Measurements from ENCODE around the gene PRM2. TPM values are rescaled to one million over a fixed set of nuclear protein-coding genes. Genes with fewer than 3 reads are reported as not detected.
A peak's percentile ranks its signal among the peaks of the same experiment; 100 is the strongest.
"Not testable (repeated sequence)": the region's sequence is repeated elsewhere in the genome, so short reads cannot be mapped to it uniquely, and the experiment has no call there.

The PRM2 gene
- total and polyA plus RNA-seq, 7 experiments from 2014 or later = not detected

GRCh38 chr16:11290102-11290893 lies 14.0 kb upstream of the PRM2 start:
- CTCF ChIA-PET = no interaction called here
- no peak for DNase-seq
- ATAC-seq = no peak
- Histone ChIP-seq H3K4me3 (ENCODE audit: low read length) (no peak overlapping the region), H3K27ac (ENCODE audit: low read depth, low read length) (no peak overlapping the region), H3K4me1 (ENCODE audit: control insufficient read depth in 2 of 2, insufficient read depth in 2 of 2, low read length in 2 of 2) (no peaks in the 10 kb centered on the region), H3K27me3 (ENCODE audit: control insufficient read depth in 2 of 2, insufficient read depth in 2 of 2, low read length in 2 of 2) (peaks cover 0 to 3% of the 10 kb centered on the region in 2 donors), H3K36me3 (ENCODE audit: control insufficient read depth in 2 of 3, insufficient read depth in 3 of 3, low read length in 3 of 3) (no peaks in the 10 kb centered on the region), H3K9me3 (ENCODE audit: control insufficient read depth in 2 of 3, low read length in 3 of 3) (no peaks in the 10 kb centered on the region)
- Mint-ChIP-seq H3K4me3 (no peak overlapping the region), H3K9me3 (peaks cover 0 to 2% (median 0%) of the 10 kb centered on the region in 11 donors), H3K27me3 (peaks cover 0 to 45% (median 8%) of the 10 kb centered on the region in 5 donors), H3K36me3 (peaks cover 0 to 3% (median 0%) of the 10 kb centered on the region in 5 donors), H3K27ac (peak overlapping the region in 1 of 9 donors; percentile 63), H3K4me1 (peaks cover 0 to 26% (median 0%) of the 10 kb centered on the region in 7 donors)
- POLR2A ChIA-PET = no interaction called here
- intact Hi-C loops (cut with micrococcal nuclease) = no loop called here

GRCh38 chr16:11289696-11290095 lies 13.4 kb upstream of the PRM2 start:
- H3K36me3 ChIP-seq (ENCODE audit: control insufficient read depth in 2 of 3, insufficient read depth in 3 of 3, low read length in 3 of 3); H3K9me3 Mint-ChIP-seq; H3K27me3 ChIP-seq (ENCODE audit: control insufficient read depth in 2 of 2, insufficient read depth in 2 of 2, low read length in 2 of 2); H3K36me3 Mint-ChIP-seq; ATAC-seq; intact Hi-C loops (cut with micrococcal nuclease); H3K4me1 ChIP-seq (ENCODE audit: control insufficient read depth in 2 of 2, insufficient read depth in 2 of 2, low read length in 2 of 2); DNase-seq; POLR2A ChIA-PET; H3K27ac Mint-ChIP-seq; H3K9me3 ChIP-seq (ENCODE audit: control insufficient read depth in 2 of 3, low read length in 3 of 3); H3K27ac ChIP-seq (ENCODE audit: low read depth, low read length); H3K4me3 ChIP-seq (ENCODE audit: low read length); H3K4me3 Mint-ChIP-seq: not testable (repeated sequence)
- H3K27me3 Mint-ChIP-seq = peaks cover 0 to 48% (median 8%) of the 10 kb centered on the region in 5 donors
- peaks cover 0 to 21% (median 0%) of the 10 kb centered on the region in 7 donors for H3K4me1 Mint-ChIP-seq
- CTCF ChIA-PET = interaction anchor here (1.2 kb wide), 1 partner anchor 35 kb away, joined by 3 read pairs; no protein-coding TSS in a partner anchor

GRCh38 chr16:11289202-11289601 lies 12.9 kb upstream of the PRM2 start:
- ChIA-PET CTCF (interaction anchor here (1.2 kb wide), 1 partner anchor 34 kb away, joined by 3 read pairs; no protein-coding TSS in a partner anchor), POLR2A (no interaction called here)
- intact Hi-C loops (cut with micrococcal nuclease) = no loop called here
- H3K4me3 ChIP-seq (ENCODE audit: low read length) = no peak overlapping the region
- no peak for ATAC-seq
- Mint-ChIP-seq H3K9me3 (peaks cover 0 to 2% (median 0%) of the 10 kb centered on the region in 11 donors), H3K4me3 (no peak overlapping the region), H3K36me3 (peaks cover 0 to 3% (median 0%) of the 10 kb centered on the region in 5 donors), H3K27me3 (peaks cover 0 to 49% (median 8%) of the 10 kb centered on the region in 5 donors), H3K27ac (no peak overlapping the region), H3K4me1 (peaks cover 0 to 20% (median 0%) of the 10 kb centered on the region in 7 donors)
- no peaks in the 10 kb centered on the region for H3K9me3 ChIP-seq (ENCODE audit: control insufficient read depth in 2 of 3, low read length in 3 of 3)
- no peak for DNase-seq
- no peak overlapping the region for H3K27ac ChIP-seq (ENCODE audit: low read depth, low read length)
- no peaks in the 10 kb centered on the region for H3K4me1 ChIP-seq (ENCODE audit: control insufficient read depth in 2 of 2, insufficient read depth in 2 of 2, low read length in 2 of 2)
- H3K36me3 ChIP-seq (ENCODE audit: control insufficient read depth in 2 of 3, insufficient read depth in 3 of 3, low read length in 3 of 3) = no peaks in the 10 kb centered on the region
- peaks cover 0 to 3% of the 10 kb centered on the region in 2 donors for H3K27me3 ChIP-seq (ENCODE audit: control insufficient read depth in 2 of 2, insufficient read depth in 2 of 2, low read length in 2 of 2)

- Mint-ChIP-seq H3K36me3 (peaks cover 0 to 3% (median 0%) of the 10 kb centered on the region in 5 donors), H3K4me1 (peaks cover 0 to 13% (median 0%) of the 10 kb centered on the region in 7 donors), H3K27me3 (peaks cover 0 to 46% (median 3%) of the 10 kb centered on the region in 5 donors), H3K9me3 (peaks cover 0 to 2% (median 0%) of the 10 kb centered on the region in 11 donors), H3K4me3 (no peak overlapping the region), H3K27ac (no peak overlapping the region)
- ATAC-seq = no peak
- H3K27ac ChIP-seq (ENCODE audit: low read depth, low read length) = no peak overlapping the region
- no peaks in the 10 kb centered on the region for H3K36me3 ChIP-seq (ENCODE audit: control insufficient read depth in 2 of 3, insufficient read depth in 3 of 3, low read length in 3 of 3)
- ChIA-PET POLR2A (interaction anchor here (0.5 kb wide), 1 partner anchor 12 kb away, joined by 3 read pairs; no protein-coding TSS in a partner anchor), CTCF (no interaction called here)
- H3K4me3 ChIP-seq (ENCODE audit: low read length) = no peak overlapping the region
- no peaks in the 10 kb centered on the region for H3K27me3 ChIP-seq (ENCODE audit: control insufficient read depth in 2 of 2, insufficient read depth in 2 of 2, low read length in 2 of 2)
- H3K9me3 ChIP-seq (ENCODE audit: control insufficient read depth in 2 of 3, low read length in 3 of 3) = no peaks in the 10 kb centered on the region
- DNase-seq = no peak
- intact Hi-C loops (cut with micrococcal nuclease) = no loop called here
- H3K4me1 ChIP-seq (ENCODE audit: control insufficient read depth in 2 of 2, insufficient read depth in 2 of 2, low read length in 2 of 2) = no peaks in the 10 kb centered on the region
Observed at GRCh38 chr16:11285842-11286241, 9.6 kb upstream of the PRM2 start.

- H3K9me3 ChIP-seq (ENCODE audit: control insufficient read depth in 2 of 3, low read length in 3 of 3) = no peaks in the 10 kb centered on the region
- no peak for ATAC-seq
- ChIA-PET CTCF (interaction anchor here (0.8 kb wide), 1 partner anchor 15 kb away, joined by 4 read pairs; no protein-coding TSS in a partner anchor), POLR2A (interaction anchor here (2.1 kb wide), 1 partner anchor 28 kb away, joined by 9 read pairs; the partner anchor contains the start of gene SOCS1)
- H3K27ac Mint-ChIP-seq = peak overlapping the region in 1 of 9 donors; percentile 59
- peaks cover 0 to 19% (median 0%) of the 10 kb centered on the region in 7 donors for H3K4me1 Mint-ChIP-seq
- peaks cover 0 to 46% (median 0%) of the 10 kb centered on the region in 5 donors for H3K27me3 Mint-ChIP-seq
- H3K27ac ChIP-seq (ENCODE audit: low read depth, low read length) = no peak overlapping the region
- H3K4me1 ChIP-seq (ENCODE audit: control insufficient read depth in 2 of 2, insufficient read depth in 2 of 2, low read length in 2 of 2) = no peaks in the 10 kb centered on the region
- H3K36me3 Mint-ChIP-seq = peaks cover 0 to 3% (median 0%) of the 10 kb centered on the region in 5 donors
- H3K4me3 Mint-ChIP-seq = no peak overlapping the region
- no peak overlapping the region for H3K4me3 ChIP-seq (ENCODE audit: low read length)
- peaks cover 0 to 4% (median 0%) of the 10 kb centered on the region in 11 donors for H3K9me3 Mint-ChIP-seq
- H3K36me3 ChIP-seq (ENCODE audit: control insufficient read depth in 2 of 3, insufficient read depth in 3 of 3, low read length in 3 of 3) = no peaks in the 10 kb centered on the region
- intact Hi-C loops (cut with micrococcal nuclease) = no loop called here
- no peaks in the 10 kb centered on the region for H3K27me3 ChIP-seq (ENCODE audit: control insufficient read depth in 2 of 2, insufficient read depth in 2 of 2, low read length in 2 of 2)
- DNase-seq = no peak
Observed at GRCh38 chr16:11283820-11284248, 7.6 kb upstream of the PRM2 start.

GRCh38 chr16:11280616-11281522 lies 4.6 kb upstream of the PRM2 start, which contains the start of gene PRM1:
Gene PRM1, minus strand, starts transcription at chr16:11281330. Its CDS starts 92 bp downstream, at chr16:11281238.
- peaks cover 0 to 4% (median 0%) of the 10 kb centered on the region in 11 donors for H3K9me3 Mint-ChIP-seq
- H3K4me1 ChIP-seq (ENCODE audit: control insufficient read depth in 2 of 2, insufficient read depth in 2 of 2, low read length in 2 of 2) = no peaks in the 10 kb centered on the region
- intact Hi-C loops (cut with micrococcal nuclease) = no loop called here
- peaks cover 0 to 16% (median 0%) of the 10 kb centered on the region in 7 donors for H3K4me1 Mint-ChIP-seq
- H3K27ac ChIP-seq (ENCODE audit: low read depth, low read length) = no peak within 1 kb of the TSS
- ATAC-seq (no peak), DNase-seq (no peak)
- H3K27me3 Mint-ChIP-seq = peaks cover 0 to 41% (median 0%) of the 10 kb centered on the region in 5 donors
- CTCF ChIA-PET = no interaction called here
- no peaks in the 10 kb centered on the region for H3K9me3 ChIP-seq (ENCODE audit: control insufficient read depth in 2 of 3, low read length in 3 of 3)
- POLR2A ChIA-PET = no interaction called here
- no peaks in the 10 kb centered on the region for H3K36me3 ChIP-seq (ENCODE audit: control insufficient read depth in 2 of 3, insufficient read depth in 3 of 3, low read length in 3 of 3)
- H3K4me3 ChIP-seq (ENCODE audit: low read length) = no peak within 1 kb of the TSS
- no peaks in the 10 kb centered on the region for H3K27me3 ChIP-seq (ENCODE audit: control insufficient read depth in 2 of 2, insufficient read depth in 2 of 2, low read length in 2 of 2)
- H3K27ac Mint-ChIP-seq = peak within 1 kb of the TSS in 2 of 9 donors; percentile 46 to 51
- H3K36me3 Mint-ChIP-seq = no peaks in the 10 kb centered on the region
- H3K4me3 Mint-ChIP-seq = no peak within 1 kb of the TSS

Measured in naive thymus-derived CD4-positive, alpha-beta T cell (primary cell).